CD14-positive monocyte (primary cell): ENCODE results near the gene OLFM1. TPM values are rescaled to one million over a fixed set of nuclear protein-coding genes. Genes with fewer than 3 reads are reported as not detected.

Experiments
- DNase-seq, 3 donors: peaks; one replicate each; pipeline ENCODE4 v3.0.0-alpha.2; 2011 to 2022
- H2AFZ ChIP-seq: 2 replicates; pipeline ENCODE4 v1.6.0; 2012; ENCODE audit warnings: mild to moderate bottlenecking, low read depth, low read length, inconsistent platforms; ENCODE audit not compliant: insufficient read depth, poor library complexity, severe bottlenecking
- H3K27ac ChIP-seq, 2 donors: 1 replicate in 1 of 2; 2 replicates in 1 of 2; pipeline ENCODE4 v1.5.1; 2012 to 2013; ENCODE audit warnings: low read length in 2 of 2, control low read depth in 1 of 2, inconsistent platforms in 1 of 2, low read depth in 1 of 2, mild to moderate bottlenecking in 1 of 2
- H3K27me3 ChIP-seq, 2 donors: one replicate each; pipeline versions ENCODE4 v1.6.0 to v1.6.1; 2011 to 2013; ENCODE audit warnings: low read length in 2 of 2; ENCODE audit not compliant: control insufficient read depth in 2 of 2, insufficient read depth in 2 of 2
- H3K36me3 ChIP-seq, 2 donors: replicated peaks in 1 of 2; 1 replicate in 1 of 2; 2 replicates in 1 of 2; pipeline versions ENCODE4 v1.5.1 to v1.6.1; 2012 to 2013; ENCODE audit warnings: low read length in 2 of 2, control low read depth in 1 of 2, inconsistent platforms in 1 of 2, mild to moderate bottlenecking in 1 of 2; ENCODE audit not compliant: insufficient read depth in 2 of 2, control insufficient read depth in 1 of 2
- H3K4me1 ChIP-seq, 2 donors: 1 replicate in 1 of 2; 2 replicates in 1 of 2; pipeline versions ENCODE4 v1.5.1 to v1.6.1; 2012 to 2013; ENCODE audit warnings: low read length in 2 of 2, control low read depth in 1 of 2, inconsistent platforms in 1 of 2, mild to moderate bottlenecking in 1 of 2, moderate library complexity in 1 of 2; ENCODE audit not compliant: insufficient read depth in 2 of 2, control insufficient read depth in 1 of 2
- H3K4me2 ChIP-seq: replicated peaks from 2 replicates; pipeline ENCODE3; 2012; ENCODE audit warnings: low read length, moderate library complexity, mild to moderate bottlenecking; ENCODE audit not compliant: poor library complexity, severe bottlenecking; ENCODE audit errors: extremely low read depth
- H3K4me3 ChIP-seq, 3 experiments: fragments of 200-600 bp in 1 of 3; sonication (generic) in 1 of 3; replicated peaks in 1 of 3; 1 replicate in 2 of 3; 2 replicates in 1 of 3; pipeline ENCODE4 v1.5.1; 2011 to 2013; ENCODE audit warnings: low read length in 3 of 3, mild to moderate bottlenecking in 3 of 3, control low read depth in 2 of 3, low read depth in 2 of 3, inconsistent platforms in 1 of 3, moderate library complexity in 1 of 3
- H3K79me2 ChIP-seq: 2 replicates; pipeline ENCODE4 v1.6.0; 2012; ENCODE audit warnings: mild to moderate bottlenecking, control low read depth, inconsistent platforms, low read length, moderate library complexity; ENCODE audit not compliant: insufficient read depth
- H3K9ac ChIP-seq: 2 replicates; pipeline ENCODE4 v1.6.0; 2017; ENCODE audit warnings: low read length, mild to moderate bottlenecking; ENCODE audit not compliant: insufficient read depth, poor library complexity, severe bottlenecking
- H3K9me3 ChIP-seq, 2 donors: replicated peaks in 1 of 2; 1 replicate in 1 of 2; 2 replicates in 1 of 2; pipeline versions ENCODE4 v1.5.1 to v1.6.1; 2012 to 2013; ENCODE audit warnings: low read length in 2 of 2, control low read depth in 1 of 2; ENCODE audit not compliant: control insufficient read depth in 1 of 2, insufficient read depth in 1 of 2
- H4K20me1 ChIP-seq: 2 replicates; pipeline ENCODE4 v1.6.0; 2012; ENCODE audit warnings: mild to moderate bottlenecking, low read length, control low read depth, moderate library complexity; ENCODE audit not compliant: insufficient read depth
- H3K27ac Mint-ChIP-seq, 7 donors: one replicate each; pipeline ENCODE4 v1.8.0; 2020; ENCODE audit warnings: mild to moderate bottlenecking in 7 of 7, mixed read lengths in 7 of 7, moderate library complexity in 6 of 7, inconsistent platforms in 2 of 7
- H3K27me3 Mint-ChIP-seq, 3 donors: one replicate each; pipeline ENCODE4 v1.8.0; 2021 to 2022; ENCODE audit warnings: low read depth in 3 of 3, mild to moderate bottlenecking in 3 of 3, mixed read lengths in 3 of 3, moderate library complexity in 3 of 3, inconsistent platforms in 1 of 3
- H3K36me3 Mint-ChIP-seq, 2 donors: one replicate each; pipeline ENCODE4 v1.8.0; 2020; ENCODE audit warnings: mixed read lengths in 2 of 2, inconsistent platforms in 1 of 2, mild to moderate bottlenecking in 1 of 2
- H3K4me1 Mint-ChIP-seq: one replicate; pipeline ENCODE4 v1.8.0; 2020; ENCODE audit warnings: mild to moderate bottlenecking, mixed read lengths
- H3K4me3 Mint-ChIP-seq, 2 donors: one replicate each; pipeline ENCODE4 v1.8.0; 2020; ENCODE audit warnings: mild to moderate bottlenecking in 2 of 2, mixed read lengths in 2 of 2, moderate library complexity in 1 of 2
- H3K9me3 Mint-ChIP-seq, 7 donors: one replicate each; pipeline ENCODE4 v1.8.0; 2020 to 2022; ENCODE audit warnings: mixed read lengths in 7 of 7, mild to moderate bottlenecking in 6 of 7, moderate library complexity in 6 of 7, inconsistent platforms in 2 of 7
- WGBS: methylation state at CpG from one replicate; pipeline ENCODE4 v1.1.5; 2013; ENCODE audit warnings: missing lambda C conversion rate; ENCODE audit not compliant: insufficient coverage; 5-methylcytosine and 5-hydroxymethylcytosine counted together
- intact Hi-C, 2 donors: fragments of 100-400 bp; cut with micrococcal nuclease; formaldehyde crosslinking; loops; one replicate each; pipeline versions ENCODE4 v1.15.0 to v1.15.1; 2023
- polyA plus RNA-seq, 3 donors: library from polyadenylated mRNA; depleted of rRNA in 1 of 3; unstranded in 2 of 3; stranded (reverse) in 1 of 3; fragments of 300-500 nt in 2 of 3; fragments of >200 nt in 1 of 3; fragmentation: Illumina TruSeq in 2 of 3; gene quantifications; 1 replicate in 2 of 3; 2 replicates in 1 of 3; pipeline ENCODE4 v1.2.3, GENCODE V29; 2012 to 2021
- TF ChIP-seq, protein P1 (sequence below): fragments of 200-600 bp; IDR thresholded peaks from one replicate; pipeline ENCODE4 v1.8.0; 2022; ENCODE audit warnings: antibody characterized with exemption, mild to moderate bottlenecking

Gene OLFM1
- polyA plus RNA-seq, 3 donors = 7.6 to 10.9 (median 9.4) TPM

DNA sequence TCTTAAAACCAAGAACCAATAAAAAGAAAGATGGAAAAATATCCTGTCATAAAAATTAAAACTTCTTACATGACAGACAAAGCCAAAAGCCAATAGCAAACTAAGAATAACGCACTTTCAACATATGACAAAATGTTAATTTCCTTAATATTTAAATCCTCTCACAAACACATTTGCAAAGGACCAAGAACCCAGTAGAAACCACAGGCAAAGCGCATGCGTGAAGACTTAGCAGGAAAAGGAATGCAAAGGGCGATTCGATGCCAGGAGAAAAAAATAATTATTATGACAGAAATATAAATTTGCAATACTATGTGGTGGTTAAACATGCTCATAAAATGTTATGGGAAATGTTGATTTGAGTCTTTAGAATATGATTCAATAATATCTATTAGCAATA, 39.9 kb upstream of the OLFM1 start:
- no peak overlapping the region for H3K9ac ChIP-seq
- peaks cover 0 to 5% (median 3%) of the 10 kb centered on the region in 7 donors for H3K9me3 Mint-ChIP-seq
- no peaks in the 10 kb centered on the region for H3K79me2 ChIP-seq
- intact Hi-C loops = no loop called here
- TF ChIP-seq, protein P1, sequence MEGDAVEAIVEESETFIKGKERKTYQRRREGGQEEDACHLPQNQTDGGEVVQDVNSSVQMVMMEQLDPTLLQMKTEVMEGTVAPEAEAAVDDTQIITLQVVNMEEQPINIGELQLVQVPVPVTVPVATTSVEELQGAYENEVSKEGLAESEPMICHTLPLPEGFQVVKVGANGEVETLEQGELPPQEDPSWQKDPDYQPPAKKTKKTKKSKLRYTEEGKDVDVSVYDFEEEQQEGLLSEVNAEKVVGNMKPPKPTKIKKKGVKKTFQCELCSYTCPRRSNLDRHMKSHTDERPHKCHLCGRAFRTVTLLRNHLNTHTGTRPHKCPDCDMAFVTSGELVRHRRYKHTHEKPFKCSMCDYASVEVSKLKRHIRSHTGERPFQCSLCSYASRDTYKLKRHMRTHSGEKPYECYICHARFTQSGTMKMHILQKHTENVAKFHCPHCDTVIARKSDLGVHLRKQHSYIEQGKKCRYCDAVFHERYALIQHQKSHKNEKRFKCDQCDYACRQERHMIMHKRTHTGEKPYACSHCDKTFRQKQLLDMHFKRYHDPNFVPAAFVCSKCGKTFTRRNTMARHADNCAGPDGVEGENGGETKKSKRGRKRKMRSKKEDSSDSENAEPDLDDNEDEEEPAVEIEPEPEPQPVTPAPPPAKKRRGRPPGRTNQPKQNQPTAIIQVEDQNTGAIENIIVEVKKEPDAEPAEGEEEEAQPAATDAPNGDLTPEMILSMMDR = no peak
- WGBS = no CpG with 5 or more reads among the region's 5 CpGs
- H3K36me3 ChIP-seq = no peaks in the 10 kb centered on the region
- peaks cover 0 to 3% of the 10 kb centered on the region in 2 donors for H3K9me3 ChIP-seq
- no peak overlapping the region for H3K4me2 ChIP-seq
- H3K4me3 Mint-ChIP-seq = no peak overlapping the region
- H3K27ac ChIP-seq = no peak overlapping the region
- no peak overlapping the region for H3K27ac Mint-ChIP-seq
- H2AFZ ChIP-seq = no peak overlapping the region
- H3K27me3 Mint-ChIP-seq = peaks cover 16 to 22% (median 17%) of the 10 kb centered on the region in 3 donors
- no peaks in the 10 kb centered on the region for H3K4me1 ChIP-seq
- H3K36me3 Mint-ChIP-seq = no peaks in the 10 kb centered on the region
- peaks cover 4% of the 10 kb centered on the region for H3K4me1 Mint-ChIP-seq
- DNase-seq = no peak
- no peaks in the 10 kb centered on the region for H4K20me1 ChIP-seq
- H3K4me3 ChIP-seq = no peak overlapping the region
- H3K27me3 ChIP-seq = no peaks in the 10 kb centered on the region

DNA sequence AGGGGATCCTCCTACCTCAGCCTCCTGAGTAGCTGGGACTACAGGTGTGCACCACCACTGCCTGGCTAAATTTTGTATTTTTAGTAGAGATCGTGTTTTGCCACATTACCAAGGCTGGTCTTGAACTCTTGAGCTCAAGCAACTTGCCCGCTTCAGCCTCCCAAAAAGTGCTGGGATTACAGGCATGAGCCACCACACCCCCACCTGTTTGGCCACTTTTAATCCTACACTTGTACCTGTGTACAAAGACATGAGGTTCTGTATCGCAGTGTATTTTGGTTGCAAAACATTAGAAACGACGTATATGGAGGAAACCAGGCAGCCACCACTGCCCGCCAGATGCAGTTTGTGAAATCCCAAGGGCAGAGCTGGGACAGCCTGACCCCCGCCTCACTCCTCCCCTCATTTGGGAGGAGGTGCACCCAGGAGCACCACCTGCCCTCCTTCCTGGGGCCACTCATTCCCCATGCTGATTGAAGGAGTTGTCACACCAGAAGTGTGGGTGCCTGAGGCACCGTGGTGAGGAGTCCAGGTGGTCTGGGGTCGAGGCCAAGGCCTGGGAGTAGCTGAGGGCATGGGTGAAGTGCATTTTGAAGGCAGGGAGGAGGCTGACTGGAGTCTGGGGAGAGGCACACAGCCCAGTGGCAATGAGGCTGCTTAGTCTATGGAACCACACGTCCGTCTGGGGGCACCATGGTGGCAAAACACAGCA, 39.3 kb upstream of the OLFM1 start:
- H3K36me3 ChIP-seq = no peaks in the 10 kb centered on the region
- Mint-ChIP-seq H3K4me3 (no peak overlapping the region), H3K27ac (peak overlapping the region in 1 of 7 donors; percentile 77), H3K4me1 (peaks cover 6% of the 10 kb centered on the region), H3K27me3 (peaks cover 15 to 18% (median 17%) of the 10 kb centered on the region in 3 donors), H3K36me3 (no peaks in the 10 kb centered on the region), H3K9me3 (peaks cover 0 to 11% (median 6%) of the 10 kb centered on the region in 7 donors)
- no peaks in the 10 kb centered on the region for H3K79me2 ChIP-seq
- no peak overlapping the region for H3K9ac ChIP-seq
- H3K27me3 ChIP-seq = no peaks in the 10 kb centered on the region
- 82% methylated on average over 7 of the region's 11 CpGs for WGBS
- intact Hi-C loops = no loop called here
- no peak for DNase-seq
- H3K4me2 ChIP-seq = no peak overlapping the region
- H3K9me3 ChIP-seq = peaks cover 0 to 5% of the 10 kb centered on the region in 2 donors
- peaks cover 3 to 4% of the 10 kb centered on the region in 2 donors for H3K4me1 ChIP-seq
- H3K27ac ChIP-seq = no peak overlapping the region
- TF ChIP-seq, protein P1 = no peak
- H4K20me1 ChIP-seq = no peaks in the 10 kb centered on the region
- H3K4me3 ChIP-seq = no peak overlapping the region
- H2AFZ ChIP-seq = no peak overlapping the region
